GM19351 (cell line): Measurements from ENCODE around the gene TOM1.

ENCODE experiments used
- ATAC-seq: cut with Tn5 transposase; IDR thresholded peaks from one replicate; pipeline ENCODE4 v1.9.1; 2021; ENCODE audit warnings: mild to moderate bottlenecking, moderate library complexity; ENCODE audit not compliant: unreplicated experiment

The TOM1 gene

DNA sequence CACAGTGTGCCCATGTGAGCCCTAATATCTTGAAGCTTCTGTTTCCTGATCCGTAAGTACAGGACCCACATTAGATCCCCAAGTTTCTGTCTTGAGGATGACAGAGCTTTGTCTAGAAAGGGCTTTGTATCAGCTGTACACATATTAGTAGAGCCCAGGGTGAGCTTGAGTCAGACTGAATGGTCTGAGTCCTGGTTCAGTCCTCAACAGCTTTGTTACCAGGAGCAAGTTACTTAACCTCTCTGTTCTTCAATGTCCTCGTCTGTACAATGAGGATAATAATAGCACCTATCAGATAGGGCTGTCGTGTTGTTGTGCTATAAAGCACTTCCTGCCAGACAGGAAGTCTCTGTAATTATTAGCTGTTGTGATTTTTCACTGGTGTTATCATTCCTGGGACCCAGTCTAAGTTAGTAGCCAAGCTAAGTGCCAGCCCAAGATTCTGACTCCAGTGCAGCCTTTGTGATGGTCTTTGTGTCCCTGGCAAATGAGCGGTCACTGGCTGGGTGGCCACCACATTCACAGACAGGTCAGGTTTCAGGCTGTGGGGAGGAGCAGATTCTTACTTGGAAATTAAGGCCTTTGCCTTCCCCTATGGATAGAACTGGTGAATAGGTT, 6.8 kb downstream of the TOM1 start:
- ATAC-seq: no peak

DNA sequence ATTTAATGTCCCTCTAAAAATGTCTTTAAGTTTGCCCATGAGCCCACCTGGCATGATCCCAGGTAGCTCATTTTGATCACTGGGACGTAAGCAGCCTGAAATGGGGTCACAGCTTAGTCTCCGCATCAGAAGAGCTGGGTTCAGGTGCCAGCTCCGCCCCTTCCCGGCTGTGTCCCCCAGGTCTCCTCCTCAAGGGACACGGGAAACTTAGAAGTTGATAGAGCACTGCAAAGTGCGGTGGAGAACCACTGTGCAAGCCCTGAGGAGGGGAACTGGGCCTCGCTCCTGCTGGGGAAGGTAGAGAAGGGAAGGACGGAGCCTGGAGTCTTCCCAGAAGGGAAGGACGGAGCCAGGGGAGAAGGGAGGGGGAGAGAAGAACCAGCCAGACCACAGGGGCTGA, 7.7 kb downstream of the TOM1 start:
- no peak for ATAC-seq

DNA sequence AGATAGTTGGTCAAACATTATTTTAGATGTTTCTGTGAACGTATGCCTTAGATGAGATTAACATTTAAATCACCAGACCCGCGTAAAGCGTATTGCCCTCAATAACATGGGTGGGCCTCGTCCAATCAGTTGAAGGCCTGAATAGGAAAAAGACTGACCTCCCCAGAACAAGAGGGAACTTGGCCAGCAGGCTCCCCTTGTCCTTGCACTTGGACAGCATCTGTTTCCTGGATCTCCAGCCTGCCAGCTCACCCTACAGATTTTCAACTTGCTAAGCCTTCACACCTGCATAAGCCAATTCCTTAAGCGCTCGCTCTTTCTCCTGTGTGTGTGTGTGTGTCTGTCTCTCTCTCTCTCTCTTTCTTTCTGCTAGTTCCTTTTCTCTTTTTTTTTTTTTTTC, 8.2 kb downstream of the TOM1 start:
- no peak for ATAC-seq

DNA sequence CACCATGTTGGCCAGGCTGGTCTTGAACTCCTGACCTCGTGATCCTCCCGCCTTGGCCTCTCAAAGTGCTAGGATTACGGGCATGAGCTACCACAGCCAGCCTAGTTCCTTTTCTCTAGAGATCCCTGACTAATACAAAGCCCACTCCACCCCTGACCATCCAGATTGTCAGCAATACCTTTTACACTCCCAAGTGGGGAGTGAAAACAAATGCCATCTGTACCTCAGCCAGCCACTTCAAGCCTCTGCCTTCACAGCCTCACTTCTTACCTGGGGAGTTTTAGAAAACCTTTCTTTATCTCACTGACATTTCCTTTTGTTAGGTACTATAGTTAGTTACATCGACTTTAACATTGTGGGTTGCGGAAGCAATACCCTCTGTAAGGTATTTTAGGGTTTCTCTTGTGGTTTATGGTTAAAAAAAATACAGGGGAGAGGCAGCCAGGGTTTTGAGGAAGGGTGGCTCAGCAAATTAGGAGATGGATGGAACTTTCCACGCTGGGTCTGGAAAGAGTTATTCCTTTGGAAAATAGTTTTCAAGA, 8.9 kb downstream of the TOM1 start:
- ATAC-seq: no peak

DNA sequence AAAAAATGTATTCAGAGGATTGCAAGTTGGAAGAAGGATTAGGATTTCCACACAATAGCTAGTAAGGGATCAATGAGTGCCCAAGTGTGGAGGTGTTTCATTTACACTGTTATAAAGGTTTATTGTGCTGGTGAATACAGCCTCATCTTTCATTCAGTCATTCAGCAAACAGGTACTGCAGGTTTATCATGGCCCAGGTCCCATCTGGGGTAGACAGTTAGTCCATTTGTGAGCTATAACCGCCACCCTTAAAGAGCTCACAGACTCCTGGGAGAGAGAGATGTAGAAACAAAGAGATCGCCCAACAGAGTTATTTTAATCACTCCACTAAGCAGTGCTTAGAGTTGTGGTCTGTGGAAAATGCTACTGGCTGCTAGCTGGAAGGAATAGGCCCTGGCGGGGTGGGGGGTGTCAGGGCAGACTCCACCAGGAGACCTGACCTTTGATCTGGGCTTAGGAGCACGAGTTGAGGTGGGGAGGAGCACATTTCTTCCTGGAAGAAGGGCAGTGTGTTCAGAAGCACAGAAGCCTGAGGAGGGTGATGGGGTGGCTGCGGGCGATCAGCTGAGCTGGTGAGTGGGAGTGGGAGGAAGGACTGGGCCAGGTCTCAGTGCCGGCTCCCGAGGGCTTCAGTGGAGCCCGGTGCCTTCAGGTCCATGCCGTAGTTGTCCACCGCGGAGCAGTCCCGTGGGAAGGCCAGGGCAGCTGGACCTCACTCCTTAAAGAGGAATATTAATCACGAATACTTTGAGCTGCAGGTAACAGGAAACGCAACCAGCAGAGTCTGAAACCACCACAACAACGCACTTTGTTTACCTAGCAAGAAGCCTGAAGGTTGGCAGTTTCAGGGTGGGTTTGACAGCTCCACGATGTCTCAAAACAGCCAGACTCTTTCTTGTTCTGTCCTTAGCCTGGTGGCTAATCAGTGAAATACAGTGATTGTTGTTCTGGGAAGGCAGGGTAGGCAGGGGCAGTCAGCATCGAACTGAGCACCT, 11.2 kb downstream of the TOM1 start:
- ATAC-seq: no peak

DNA sequence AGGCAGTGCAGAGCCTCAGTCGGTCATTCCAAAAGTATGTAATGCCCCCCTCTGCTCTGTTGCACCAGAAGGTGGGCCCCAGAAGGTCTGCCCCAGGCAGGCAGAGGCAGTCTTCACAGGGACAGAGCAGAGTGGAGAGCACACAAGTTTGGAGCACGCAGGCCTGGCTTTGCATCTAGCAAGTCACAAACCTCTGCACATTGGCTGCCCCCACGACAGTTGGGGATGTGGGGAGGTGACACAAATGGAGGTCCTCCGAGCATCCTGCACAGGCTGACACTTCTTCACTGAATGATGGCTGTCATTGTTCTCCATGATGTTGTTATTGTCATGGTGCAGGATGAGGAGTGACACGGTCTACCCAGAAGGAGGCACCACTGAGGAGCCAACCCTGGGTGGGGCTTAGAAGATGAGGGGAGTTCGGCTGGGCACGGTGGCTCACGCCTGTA, 11.9 kb downstream of the TOM1 start:
- no peak for ATAC-seq

DNA sequence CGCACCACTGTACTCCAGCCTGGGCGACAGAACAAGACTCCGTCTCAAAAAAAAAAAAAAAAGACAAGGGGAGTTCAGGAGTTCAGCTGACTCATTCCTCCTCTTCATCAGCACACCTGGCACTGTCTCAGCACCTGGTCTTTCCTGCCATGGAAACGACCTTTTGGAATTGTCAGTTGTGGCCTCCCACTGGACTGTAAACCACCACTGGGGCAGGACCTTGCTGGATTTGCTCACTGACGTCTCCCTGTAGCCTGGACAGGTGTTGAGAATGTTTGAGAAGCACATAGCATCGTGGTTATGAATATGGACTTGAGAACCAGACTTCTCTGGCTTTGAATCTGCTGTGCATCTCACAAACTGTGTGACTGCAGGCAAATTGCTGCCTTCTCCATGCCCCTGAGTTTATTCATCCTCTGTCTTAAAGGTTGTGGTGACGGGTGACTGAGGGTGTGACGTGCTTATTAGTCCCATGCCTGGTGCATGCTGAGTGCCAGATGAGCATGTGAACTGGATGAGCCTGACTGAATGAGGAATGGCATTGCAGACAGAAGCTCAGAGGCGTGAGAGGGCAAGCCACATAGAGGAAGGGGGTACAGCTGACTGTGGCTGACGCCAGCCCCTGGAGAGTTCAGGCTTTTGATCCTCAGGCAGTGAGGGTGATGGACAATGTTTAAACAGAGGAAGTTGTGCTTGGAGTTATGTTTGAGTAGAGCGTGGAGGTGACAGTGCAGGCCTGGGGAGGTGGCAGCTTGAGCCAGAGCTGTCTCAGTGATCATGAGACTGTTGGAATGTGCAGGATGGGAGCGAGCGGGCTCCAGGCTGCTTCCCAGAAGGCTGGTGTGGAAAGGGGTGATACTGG, 12.7 kb downstream of the TOM1 start:
- ATAC-seq: no peak

DNA sequence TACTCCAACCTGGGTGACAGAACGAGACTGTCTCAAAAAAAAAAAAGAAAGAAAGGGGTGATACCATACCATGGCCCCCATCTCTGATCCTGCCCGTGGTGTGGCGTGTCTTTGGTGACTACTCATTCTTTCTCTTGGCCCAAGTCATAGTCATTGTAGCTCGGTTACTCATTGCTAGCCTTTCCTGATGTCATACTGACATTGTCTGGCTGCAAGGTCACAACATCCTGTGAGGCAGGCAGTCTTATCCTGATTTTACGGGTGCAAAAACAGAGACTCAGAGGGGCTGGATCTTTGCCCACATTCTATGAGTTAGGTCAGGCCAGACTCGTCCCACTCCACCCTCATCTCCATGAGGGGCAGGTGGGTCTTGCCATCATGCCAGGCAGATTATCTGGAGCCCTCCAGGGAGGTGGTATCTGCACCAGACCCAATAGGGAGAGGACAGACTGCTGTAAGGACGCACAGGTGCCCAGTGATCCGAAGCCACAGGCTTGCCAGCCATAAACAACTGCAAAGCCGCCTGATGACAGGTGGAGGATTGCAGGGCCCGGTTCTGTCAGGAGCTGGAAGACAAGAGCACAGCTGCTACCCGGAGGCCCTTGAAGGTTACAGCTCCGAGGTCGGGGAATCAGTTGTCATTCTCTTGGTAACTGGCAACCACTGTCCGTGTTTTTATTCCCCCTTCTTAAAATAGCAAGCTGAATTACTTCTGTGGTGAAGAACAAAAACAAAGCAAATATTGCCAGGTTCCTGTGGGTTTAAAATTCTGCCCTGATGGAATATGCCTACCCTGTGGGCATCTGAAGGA, 13.8 kb downstream of the TOM1 start:
- ATAC-seq: no peak

DNA sequence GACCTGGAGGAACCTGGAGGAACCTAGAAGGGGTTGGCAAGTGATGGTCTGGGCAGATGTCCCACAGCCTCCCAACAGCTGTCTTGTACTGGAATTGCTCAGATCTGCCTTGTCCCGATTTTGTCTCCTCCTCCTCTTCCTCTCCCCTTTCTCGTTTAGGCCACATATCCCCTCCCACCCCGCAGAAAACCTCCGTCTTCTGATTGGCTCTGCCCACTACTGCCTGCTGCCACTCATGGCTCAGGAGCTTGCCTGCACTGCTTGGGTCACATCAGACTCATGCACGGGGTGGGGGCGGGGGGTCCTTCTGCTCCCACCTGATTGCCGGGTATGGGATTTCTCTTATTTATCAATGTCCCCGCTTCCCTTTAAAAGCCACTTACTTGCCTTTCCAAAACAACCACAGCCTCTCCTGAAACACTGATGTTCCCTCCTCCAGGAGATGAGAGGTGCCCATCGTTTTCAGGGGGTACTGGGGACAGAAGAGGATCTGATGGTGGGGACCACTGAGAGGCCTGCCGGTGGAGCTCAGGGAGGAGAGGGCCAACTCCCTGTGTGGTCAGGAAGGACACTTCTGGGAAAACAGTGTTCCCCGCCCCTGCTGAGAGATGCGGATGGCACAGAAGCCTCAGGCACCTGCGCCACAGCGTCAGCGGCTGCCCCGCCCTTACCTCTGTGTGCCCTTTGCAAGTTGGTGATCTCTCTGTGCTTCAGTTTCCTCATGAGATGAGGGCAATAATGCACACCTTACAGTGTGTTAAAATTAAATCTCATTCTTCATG, 14.7 kb downstream of the TOM1 start:
- no peak for ATAC-seq

DNA sequence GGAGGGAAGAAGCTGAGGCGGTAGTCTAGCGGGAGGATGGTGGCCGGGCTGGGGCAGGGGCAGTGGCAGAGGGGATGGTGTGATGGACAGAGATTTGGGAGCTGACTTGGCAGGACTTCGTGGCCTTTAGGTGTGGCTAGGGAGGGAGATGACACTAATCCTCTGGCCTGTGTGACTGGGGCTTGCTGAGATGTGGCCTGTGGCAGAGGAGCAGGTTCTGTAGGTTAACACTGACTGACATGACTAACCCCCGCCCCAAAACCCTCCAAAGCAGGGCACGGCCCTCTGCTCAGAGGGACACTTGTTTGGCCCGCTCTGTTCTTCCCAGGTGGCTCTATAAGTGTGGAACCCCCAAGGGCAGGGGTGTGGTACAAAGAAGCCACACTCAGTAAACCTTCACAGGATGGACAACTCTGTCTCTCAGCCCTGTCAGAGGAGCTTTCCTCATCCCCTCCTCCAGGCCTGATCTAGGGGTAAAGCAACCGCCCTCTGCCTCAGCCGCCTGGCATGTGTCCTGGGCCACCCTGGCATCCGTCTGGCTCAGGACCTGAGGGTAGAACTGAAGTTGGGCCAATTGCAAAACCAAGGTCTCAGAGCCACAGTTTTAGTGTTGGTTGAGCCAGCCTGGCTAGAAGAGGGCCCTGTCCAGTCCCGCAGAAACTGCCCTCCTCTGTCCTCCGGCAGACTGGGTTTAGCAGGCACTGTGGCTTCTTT, 15.6 kb downstream of the TOM1 start:
- no peak for ATAC-seq

DNA sequence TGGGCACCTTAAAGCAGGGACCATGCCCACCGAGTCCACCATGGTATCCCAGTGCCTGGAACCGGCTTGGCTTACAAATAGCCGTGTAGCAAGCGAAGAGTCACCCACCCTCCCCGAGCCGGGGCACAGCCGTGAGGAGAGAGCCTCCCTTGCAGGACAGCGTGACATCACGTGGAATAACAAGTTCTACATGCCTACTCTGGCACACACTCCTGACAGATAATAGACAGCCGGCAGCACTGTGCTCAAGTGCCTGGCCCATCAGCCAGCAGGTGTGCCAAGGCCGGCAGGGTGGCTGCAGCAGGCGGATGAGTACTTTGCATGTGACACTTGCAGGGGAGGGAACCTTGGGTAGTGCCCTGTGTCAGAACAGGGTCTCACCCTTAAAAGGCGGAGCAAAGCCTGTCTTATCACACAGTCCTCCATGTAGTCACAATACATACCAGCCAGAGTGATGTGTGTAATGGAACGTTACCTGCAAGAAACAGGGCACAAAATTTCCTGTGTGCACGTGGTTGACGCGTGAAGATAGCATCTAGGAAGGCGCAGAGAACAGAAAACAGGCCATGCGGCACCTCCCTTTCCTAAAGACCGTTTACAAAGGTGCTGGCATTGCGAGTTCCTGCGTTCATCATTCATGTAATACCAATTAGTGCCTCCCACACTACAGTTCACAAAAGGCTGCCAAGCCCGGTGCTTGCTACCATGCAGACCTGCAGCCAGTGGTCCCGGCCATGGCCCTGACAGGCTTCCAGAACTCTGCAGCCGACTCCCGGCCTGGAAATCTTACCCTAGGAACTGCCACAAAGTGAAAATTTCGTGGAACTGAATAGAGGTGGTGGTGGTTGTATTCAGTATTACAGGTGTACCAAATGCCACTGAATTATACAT, 16.4 kb downstream of the TOM1 start:
- ATAC-seq: no peak

DNA sequence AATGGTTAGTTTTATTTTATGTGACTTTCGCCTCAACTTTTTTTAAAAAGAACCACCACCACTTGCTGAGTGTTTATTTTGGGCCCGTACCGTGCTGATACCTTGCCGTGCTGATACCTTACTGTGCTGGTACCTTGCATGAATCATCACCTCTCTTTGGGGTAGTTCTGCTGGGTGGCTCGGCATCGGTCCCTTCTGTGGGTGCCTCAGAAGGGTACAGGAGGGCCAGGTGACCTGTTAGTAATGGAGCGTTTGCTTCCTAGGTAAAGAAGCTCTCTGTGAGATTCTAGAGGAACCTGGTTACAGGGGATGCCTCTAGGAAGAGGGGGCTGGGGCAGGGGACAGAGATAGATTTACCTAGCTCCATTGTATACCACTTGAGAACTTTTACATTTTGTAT, 17.1 kb downstream of the TOM1 start:
- no peak for ATAC-seq

DNA sequence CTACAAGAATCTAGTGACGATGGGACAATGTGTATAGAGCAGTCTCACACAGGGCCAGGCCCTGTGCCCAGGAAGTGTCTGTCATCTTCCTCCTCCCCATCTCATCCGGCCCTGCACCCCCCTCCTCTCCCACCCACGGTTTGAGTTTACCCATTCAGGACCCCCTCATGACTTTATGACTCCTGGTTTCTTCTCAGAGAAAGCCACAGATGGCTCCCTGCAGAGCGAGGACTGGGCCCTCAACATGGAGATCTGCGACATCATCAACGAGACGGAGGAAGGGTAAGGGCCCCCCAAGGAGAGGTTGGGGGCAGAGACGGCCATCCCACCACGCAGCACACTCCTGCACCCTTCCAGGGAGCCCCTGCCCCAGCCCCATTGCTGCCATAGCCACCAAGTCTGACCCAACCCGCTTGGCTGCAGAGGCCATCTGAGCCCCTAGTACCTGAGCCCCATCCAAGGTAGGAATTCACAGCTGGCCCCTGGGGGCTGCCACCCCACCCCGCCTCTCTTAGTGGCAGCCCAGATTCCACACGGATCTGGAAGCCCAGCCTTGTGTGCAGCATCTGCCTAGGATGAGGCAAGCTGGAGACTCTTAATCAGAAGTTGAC, 18.1 kb downstream of the TOM1 start:
- ATAC-seq: no peak

DNA sequence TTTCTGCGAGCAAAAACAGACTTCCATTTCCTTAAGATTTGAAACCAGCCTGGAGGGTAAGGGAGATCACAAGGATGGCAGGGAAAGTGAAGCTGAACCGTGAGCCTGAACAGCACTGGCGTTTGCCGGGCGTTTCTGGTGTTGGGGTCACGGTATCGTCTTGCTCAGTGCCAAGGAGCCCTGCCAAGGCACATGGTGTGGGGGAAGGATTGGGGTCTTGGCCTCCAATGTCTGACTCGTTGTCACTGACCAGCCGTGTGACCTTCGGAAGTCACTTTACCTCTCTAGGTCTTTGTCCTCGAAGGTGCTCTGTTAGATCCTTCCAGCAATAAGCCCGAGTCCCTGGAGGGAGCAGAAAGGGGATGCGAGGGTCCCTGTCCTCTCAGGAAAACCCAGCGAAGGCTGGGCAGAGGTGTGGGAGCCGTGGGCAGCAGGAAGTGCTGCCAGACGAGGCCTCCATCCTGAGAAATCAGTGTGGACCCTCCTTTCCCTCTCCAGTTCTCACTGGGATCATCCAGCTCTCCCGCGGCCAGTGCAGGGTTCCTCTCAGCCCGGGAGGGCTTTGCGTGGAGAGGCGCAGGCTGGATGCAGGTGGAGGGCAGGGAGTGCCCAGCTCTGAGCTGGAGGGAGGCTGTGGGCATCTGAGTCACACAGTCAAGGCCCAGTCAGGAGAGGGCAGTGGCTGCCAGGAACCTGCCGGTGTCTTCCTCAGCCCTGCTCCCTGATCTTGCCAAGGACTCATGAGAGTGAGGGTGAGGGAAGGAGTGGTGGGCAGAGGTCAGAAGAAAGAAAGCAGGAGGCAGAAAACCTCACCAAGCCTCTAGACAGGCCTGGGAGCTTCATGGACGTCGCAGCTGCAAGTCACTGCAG, 18.9 kb downstream of the TOM1 start:
- ATAC-seq: no peak

DNA sequence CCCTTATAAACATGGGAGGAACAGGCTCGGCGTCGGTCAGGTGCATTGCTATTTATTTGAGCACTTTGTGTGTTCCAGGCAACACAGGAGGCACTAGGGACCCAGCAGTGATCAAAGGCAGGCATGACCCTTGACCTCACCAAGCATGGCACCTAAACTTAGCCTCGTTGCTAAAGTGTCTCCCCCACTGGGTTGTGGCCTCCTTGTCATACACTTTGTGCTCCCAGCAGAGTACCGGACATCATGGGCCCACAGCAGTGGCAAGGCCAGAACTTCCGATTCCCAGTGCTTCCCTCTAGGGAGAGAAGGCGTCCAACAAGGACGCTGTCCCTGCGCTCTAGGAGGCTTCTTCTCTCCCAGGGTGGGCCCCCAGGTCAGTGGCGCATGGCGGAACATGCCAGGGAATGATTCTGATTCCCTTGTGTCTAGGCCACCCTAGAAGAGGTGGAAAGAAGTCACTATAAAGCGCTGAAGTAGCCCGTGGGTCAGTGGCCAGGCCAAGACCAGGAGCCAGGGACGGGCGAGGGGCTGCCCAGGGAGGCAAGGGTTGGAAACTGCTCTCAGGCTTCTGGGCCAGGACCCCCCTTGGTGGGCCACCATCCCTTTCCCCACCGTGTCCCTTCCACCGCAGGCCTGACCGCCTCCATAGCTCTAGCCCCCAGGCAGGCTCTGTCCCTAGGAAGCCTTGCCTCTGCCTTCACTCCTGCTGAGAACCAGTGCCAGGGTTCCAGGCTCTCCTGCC, 19.7 kb downstream of the TOM1 start:
- ATAC-seq: no peak

DNA sequence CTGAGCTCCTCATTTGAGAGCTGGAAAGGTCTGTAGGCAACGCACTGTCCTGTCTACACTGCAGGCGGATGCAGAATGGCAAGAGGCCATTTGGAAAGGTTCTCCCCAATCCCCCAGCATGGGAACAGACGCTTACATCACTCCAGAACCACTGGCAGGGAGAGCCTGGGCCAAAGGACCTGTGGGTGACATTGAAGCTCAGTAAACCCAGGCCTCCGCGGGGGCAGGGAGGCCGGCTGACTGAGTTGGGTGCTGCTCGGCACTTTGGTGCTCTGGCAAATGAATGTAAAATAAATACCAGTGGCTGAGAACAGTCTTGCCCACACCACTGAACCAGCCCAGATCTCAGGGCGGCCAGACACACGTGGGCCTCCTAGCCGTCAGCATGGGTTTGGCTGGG, 22.4 kb downstream of the TOM1 start:
- ATAC-seq: no peak
